Measurements from ENCODE around the gene NRG4. TPM values are rescaled to one million over a fixed set of nuclear protein-coding genes. Genes with fewer than 3 reads are reported as not detected.
A peak's percentile ranks its signal among the peaks of the same experiment; 100 is the strongest.

NRG4 gene
- total RNA-seq, 1 donor from 2014 or later: not detected

DNA sequence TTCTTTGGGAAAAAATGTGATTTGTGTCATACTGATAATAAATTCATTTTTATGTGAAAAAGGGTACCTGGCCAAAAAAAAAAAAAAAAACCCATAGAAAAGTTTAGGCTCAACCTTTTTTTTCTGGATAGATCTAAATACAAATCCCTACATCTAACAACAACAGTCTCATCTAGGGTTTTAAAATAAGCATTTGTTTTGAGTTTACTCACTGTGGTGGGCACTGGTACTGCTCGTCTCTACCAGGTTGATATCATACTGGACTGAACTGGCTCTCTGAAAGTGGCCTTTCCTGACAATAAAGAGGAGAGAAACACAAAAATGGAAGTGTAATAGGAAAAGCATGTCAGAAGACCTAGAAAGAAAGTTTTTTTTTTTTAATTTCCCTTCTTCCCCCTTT, 56.5 kb downstream of the NRG4 start:
- H3K4me3 ChIP-seq (ENCODE audit: low read depth, low read length): no peak overlapping the region
- TF ChIP-seq, protein P1, sequence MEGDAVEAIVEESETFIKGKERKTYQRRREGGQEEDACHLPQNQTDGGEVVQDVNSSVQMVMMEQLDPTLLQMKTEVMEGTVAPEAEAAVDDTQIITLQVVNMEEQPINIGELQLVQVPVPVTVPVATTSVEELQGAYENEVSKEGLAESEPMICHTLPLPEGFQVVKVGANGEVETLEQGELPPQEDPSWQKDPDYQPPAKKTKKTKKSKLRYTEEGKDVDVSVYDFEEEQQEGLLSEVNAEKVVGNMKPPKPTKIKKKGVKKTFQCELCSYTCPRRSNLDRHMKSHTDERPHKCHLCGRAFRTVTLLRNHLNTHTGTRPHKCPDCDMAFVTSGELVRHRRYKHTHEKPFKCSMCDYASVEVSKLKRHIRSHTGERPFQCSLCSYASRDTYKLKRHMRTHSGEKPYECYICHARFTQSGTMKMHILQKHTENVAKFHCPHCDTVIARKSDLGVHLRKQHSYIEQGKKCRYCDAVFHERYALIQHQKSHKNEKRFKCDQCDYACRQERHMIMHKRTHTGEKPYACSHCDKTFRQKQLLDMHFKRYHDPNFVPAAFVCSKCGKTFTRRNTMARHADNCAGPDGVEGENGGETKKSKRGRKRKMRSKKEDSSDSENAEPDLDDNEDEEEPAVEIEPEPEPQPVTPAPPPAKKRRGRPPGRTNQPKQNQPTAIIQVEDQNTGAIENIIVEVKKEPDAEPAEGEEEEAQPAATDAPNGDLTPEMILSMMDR (IDR thresholded peaks at IDR 0.05; ENCODE audit: insufficient read depth, low read length, poor library complexity, severe bottlenecking): no peak
- no peaks in the 10 kb centered on the region for H3K36me3 ChIP-seq (ENCODE audit: control insufficient read depth, insufficient read depth, low read length)
- no peak for DNase-seq (ENCODE audit: low read depth)
- H3K27me3 ChIP-seq (ENCODE audit: control insufficient read depth, insufficient read depth, low read length): no peaks in the 10 kb centered on the region

- no peak for DNase-seq (ENCODE audit: low read depth)
- Histone ChIP-seq H3K27me3 (ENCODE audit: control insufficient read depth, insufficient read depth, low read length) (no peaks in the 10 kb centered on the region), H3K36me3 (ENCODE audit: control insufficient read depth, insufficient read depth, low read length) (no peaks in the 10 kb centered on the region), H3K4me3 (ENCODE audit: low read depth, low read length) (no peak overlapping the region)
- TF ChIP-seq, protein P1 (IDR thresholded peaks at IDR 0.05; ENCODE audit: insufficient read depth, low read length, poor library complexity, severe bottlenecking): no peak
These were observed 59.7 kb downstream of the NRG4 start for GRCh38 chr15:75952525-75952924.

GRCh38 chr15:75948761-75949296, 63.4 kb downstream of the NRG4 start:
- Histone ChIP-seq H3K4me3 (ENCODE audit: low read depth, low read length) (no peak overlapping the region), H3K27me3 (ENCODE audit: control insufficient read depth, insufficient read depth, low read length) (no peaks in the 10 kb centered on the region), H3K36me3 (ENCODE audit: control insufficient read depth, insufficient read depth, low read length) (no peaks in the 10 kb centered on the region)
- DNase-seq (ENCODE audit: low read depth): no peak
- TF ChIP-seq, protein P1 (IDR thresholded peaks at IDR 0.05; ENCODE audit: insufficient read depth, low read length, poor library complexity, severe bottlenecking): no peak

DNA sequence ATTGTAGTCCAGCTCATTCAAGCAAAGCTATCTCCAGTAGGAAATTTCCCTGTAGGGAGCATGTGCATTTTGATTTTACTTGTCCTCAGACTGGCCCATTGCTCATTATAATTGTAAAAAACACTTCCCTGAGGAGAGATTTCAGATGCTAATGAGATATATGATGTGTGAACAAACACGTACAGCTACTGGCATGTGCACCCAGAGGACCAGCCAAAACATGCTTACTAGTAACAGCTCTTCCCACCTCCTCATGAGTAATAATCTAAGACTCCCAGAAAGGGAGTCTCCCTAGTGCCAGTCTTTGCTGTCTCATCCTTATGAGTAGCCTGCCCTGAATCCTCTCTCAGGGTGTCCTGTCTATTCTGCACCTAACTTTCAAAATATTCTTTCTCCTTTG, 65.1 kb downstream of the NRG4 start:
- H3K4me3 ChIP-seq (ENCODE audit: low read depth, low read length): no peak overlapping the region
- TF ChIP-seq, protein P1 (IDR thresholded peaks at IDR 0.05; ENCODE audit: insufficient read depth, low read length, poor library complexity, severe bottlenecking): no peak

GRCh38 chr15:75945953-75946352, 66.3 kb downstream of the NRG4 start:
- TF ChIP-seq, protein P1 (IDR thresholded peaks at IDR 0.05; ENCODE audit: insufficient read depth, low read length, poor library complexity, severe bottlenecking): no peak
- DNase-seq (ENCODE audit: low read depth): no peak
- H3K36me3 ChIP-seq (ENCODE audit: control insufficient read depth, insufficient read depth, low read length): no peaks in the 10 kb centered on the region
- no peak overlapping the region for H3K4me3 ChIP-seq (ENCODE audit: low read depth, low read length)
- H3K27me3 ChIP-seq (ENCODE audit: control insufficient read depth, insufficient read depth, low read length): no peaks in the 10 kb centered on the region

More for the DNA sequence above, 65.1 kb downstream of the NRG4 start:
- H3K27me3 ChIP-seq (ENCODE audit: control insufficient read depth, insufficient read depth, low read length): no peaks in the 10 kb centered on the region
- peak; percentile 38 for DNase-seq (ENCODE audit: low read depth)
- no peaks in the 10 kb centered on the region for H3K36me3 ChIP-seq (ENCODE audit: control insufficient read depth, insufficient read depth, low read length)

DNA sequence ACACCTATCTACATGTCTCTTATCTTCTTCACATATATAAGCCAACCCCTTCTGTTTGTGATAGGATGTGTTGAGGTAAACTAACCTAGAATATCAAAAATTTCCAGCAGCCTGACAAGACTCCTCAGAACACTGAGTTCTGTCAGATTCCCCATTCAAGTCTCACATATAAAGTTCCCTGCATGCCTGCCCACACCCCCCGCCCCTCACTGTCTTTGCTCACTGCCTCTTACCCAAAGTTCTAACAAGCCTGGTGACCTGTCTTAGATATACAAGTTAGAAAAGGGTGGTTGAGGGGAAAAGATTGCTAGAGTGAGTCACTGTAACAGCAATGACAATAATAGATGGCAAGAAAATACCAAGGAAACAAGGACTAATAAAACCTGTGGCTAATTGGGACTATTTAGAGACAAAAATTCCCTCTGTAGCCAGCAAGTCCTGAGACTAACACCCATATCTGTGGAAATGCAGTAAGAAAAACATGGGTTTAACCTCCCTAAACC, 68.5 kb downstream of the NRG4 start:
- DNase-seq (ENCODE audit: low read depth): no peak
- H3K4me3 ChIP-seq (ENCODE audit: low read depth, low read length): no peak overlapping the region
- no peaks in the 10 kb centered on the region for H3K27me3 ChIP-seq (ENCODE audit: control insufficient read depth, insufficient read depth, low read length)
- H3K36me3 ChIP-seq (ENCODE audit: control insufficient read depth, insufficient read depth, low read length): no peaks in the 10 kb centered on the region
- TF ChIP-seq, protein P1 (IDR thresholded peaks at IDR 0.05; ENCODE audit: insufficient read depth, low read length, poor library complexity, severe bottlenecking): no peak
